C4-2B (cell line): Measurements from ENCODE around the gene PEMT.

Source experiments
- H3K27ac ChIP-seq: fragments of 450-650 bp; 2 replicates; pipeline ENCODE4 v1.5.1; 2017
- ZFX ChIP-seq: fragments of 450-650 bp; IDR thresholded peaks from 2 replicates; pipeline ENCODE4 v1.6.1; 2017
- TF ChIP-seq, protein P1 (sequence below): fragments of 450-650 bp; conservative IDR thresholded peaks from 2 replicates; pipeline ENCODE4 v1.5.1; 2017; ENCODE audit warnings: mild to moderate bottlenecking

PEMT gene

DNA sequence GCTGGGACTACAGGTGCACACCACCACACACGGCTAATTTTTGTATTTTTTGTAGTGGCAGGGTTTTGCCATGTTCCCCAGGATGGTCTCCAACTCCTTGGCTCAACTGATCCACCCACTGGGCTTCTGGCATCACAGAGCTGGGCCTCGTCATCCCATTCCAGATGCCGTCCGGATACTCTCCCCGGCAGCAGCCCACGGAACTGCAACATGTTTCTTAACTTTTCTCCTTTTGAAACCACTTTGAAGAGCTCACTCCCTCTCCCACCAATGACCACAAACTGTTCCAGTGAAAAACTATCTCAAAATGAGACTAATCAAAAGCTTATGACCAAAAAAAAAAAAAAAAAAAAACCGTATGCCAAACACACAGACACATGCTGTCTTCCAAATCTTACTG, 17.6 kb downstream of the PEMT start:
- no peak overlapping the region for H3K27ac ChIP-seq
- TF ChIP-seq, protein P1, sequence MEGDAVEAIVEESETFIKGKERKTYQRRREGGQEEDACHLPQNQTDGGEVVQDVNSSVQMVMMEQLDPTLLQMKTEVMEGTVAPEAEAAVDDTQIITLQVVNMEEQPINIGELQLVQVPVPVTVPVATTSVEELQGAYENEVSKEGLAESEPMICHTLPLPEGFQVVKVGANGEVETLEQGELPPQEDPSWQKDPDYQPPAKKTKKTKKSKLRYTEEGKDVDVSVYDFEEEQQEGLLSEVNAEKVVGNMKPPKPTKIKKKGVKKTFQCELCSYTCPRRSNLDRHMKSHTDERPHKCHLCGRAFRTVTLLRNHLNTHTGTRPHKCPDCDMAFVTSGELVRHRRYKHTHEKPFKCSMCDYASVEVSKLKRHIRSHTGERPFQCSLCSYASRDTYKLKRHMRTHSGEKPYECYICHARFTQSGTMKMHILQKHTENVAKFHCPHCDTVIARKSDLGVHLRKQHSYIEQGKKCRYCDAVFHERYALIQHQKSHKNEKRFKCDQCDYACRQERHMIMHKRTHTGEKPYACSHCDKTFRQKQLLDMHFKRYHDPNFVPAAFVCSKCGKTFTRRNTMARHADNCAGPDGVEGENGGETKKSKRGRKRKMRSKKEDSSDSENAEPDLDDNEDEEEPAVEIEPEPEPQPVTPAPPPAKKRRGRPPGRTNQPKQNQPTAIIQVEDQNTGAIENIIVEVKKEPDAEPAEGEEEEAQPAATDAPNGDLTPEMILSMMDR: no peak
- TF ChIP-seq ZFX: no peak

DNA sequence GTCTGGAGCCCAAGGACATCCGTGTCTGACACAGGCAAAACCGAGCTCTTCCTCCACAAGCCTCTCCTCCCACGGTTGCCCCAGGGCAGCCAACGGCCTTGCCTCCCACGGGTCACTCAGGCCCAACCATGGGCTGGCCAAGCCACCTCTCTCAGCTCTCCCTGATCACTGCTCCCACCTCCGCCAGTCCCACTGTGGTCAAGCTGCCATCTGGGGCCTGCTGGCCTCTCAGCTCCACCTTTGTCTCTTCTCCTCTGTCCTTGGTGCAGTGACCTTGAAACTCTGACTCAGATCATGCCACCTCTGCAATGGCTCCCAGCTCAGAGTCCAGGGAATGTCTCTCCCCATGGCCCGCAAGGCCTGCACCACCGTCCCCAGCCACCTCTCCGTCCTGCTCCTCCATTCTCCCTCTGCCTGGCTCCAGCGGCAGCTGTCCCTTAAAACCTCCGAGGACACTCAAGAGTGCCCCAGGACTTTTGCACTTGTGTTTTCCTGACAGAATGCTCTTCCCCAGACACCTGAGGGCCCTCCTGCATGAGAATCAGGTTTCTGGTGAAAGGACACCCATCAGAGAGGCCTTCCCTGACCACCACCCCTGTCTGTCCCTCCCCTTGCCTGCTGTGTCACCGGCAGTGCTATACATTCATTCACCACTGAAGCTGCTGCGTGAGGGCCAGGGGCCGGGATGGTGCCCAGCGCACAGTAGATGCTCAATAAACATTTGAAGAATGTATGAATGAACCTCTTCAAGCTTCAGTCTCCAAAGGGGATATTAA, 19.3 kb downstream of the PEMT start:
- no peak overlapping the region for H3K27ac ChIP-seq
- no peak for TF ChIP-seq ZFX
- TF ChIP-seq, protein P1: no peak

DNA sequence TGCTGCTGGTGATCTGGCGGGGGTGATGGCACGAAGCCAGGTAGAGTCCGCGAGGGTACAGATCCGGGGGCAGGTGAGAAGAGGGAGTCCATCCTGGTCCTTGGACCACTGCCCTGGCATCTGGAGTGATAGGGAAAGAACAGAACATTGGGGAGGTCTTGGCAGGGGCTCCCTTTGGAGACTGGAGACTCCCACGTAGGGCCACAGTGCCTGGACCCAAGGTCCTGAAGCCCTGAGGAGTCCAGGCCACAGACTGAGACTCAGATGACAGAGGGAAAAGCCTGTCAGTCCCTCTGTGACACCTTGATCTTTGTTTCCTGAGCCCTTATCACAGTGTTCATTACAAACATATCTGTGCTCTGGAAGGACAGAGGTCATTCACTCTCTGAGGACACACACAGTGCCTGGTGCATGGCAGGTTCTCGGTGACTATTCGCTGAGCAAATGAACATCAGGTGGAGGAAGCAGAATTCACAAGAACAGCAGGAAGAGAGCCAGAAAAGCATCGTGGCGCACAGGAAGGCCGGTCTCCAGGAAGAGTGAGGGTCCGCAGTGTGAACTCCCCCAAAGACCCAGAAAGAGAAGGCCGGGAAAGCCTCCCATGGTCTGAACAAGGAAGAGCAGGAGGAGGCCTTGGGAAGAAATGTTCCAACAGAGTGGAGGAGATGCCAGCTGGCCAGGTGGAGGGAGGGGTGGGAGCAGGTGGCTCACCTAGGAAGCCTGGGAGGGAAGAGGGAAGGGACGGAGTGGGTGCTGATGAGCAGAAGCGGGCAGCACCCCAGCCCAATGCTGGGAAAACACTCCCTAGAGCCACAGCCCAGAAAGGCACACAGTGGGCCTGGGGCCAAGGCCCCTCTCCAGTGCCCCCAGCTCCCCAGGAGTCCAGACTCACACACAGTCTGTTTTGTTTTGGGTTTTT, 20.5 kb downstream of the PEMT start:
- no peak for TF ChIP-seq ZFX
- TF ChIP-seq, protein P1: no peak
- no peak overlapping the region for H3K27ac ChIP-seq

DNA sequence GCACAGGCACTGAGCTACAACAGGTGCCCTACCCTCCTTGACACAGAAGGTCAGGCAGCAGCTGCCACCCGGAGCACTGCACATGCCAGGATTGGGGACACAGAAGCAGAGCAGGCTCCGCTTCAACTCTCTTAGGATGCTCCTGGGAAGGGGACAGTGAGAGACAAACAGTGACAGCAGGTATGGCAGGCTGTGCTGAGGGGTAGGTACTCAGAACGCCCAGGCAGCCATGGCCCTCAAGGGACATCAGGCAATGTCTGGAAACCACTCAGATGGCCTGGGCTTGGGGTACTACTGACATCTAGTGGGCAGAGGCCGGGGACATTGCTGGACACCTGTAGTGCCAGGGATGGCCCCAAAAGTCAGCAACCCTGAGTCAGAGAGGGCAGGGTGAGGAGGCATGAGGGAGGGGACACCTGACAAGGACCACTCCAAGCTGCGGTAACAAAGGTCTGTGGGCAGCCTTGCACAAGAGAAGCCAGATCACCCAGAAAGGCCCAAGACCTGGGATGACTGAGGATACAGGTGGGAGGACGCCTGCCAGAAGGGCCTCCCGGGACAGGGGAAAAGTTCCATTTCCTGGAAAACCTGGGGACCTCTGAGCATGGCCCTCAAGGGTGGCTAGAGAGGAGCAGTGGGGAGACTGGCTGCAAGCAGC, 21.2 kb downstream of the PEMT start:
- TF ChIP-seq, protein P1: no peak; the same call in 1 of the 2 replicates
- TF ChIP-seq ZFX: no peak
- H3K27ac ChIP-seq: no peak overlapping the region

DNA sequence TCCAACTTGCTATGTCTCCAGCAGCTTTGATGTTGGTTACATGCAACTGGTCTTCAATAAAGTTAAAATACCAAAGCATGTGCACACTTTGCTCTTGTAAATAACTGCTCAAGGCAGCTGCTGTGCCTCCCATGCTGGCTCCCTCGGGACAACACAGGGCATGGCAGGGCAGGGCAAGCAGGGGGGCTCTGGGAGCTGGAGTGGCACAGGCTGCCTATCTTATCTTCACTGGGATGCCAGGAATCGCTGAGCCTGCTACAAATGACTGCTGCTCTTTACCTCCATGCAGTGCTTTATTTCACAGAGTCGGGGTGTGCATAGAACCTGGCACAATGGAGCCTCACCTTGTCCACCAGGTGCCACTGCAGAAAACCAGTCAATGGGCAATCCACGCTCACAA, 21.8 kb downstream of the PEMT start:
- no peak overlapping the region for H3K27ac ChIP-seq
- no peak for TF ChIP-seq ZFX
- TF ChIP-seq, protein P1: no peak

DNA sequence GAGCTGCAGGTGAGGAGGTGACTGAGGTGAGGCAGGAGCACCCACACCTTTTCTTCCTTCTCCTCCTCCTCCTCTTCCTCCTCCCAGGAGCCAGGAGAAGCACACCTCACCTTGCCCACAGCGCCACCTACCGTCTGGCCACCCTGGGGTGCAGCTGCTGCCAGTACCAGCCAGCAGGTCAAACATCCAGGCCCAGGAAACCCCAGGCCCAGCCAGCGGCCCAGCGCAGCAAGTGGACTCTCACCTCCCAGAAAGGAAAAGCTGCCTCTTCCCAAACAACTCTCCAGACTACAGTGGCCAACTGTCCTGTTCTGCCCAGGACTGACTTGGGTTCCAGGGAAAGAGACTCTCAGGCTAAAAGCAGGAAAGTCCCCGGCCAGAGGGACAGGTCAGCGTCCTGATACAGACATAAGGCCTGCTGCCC, 22.7 kb downstream of the PEMT start:
- peak overlapping the region; percentile 71; the same call in 1 of the 2 replicates for H3K27ac ChIP-seq
- TF ChIP-seq ZFX: no peak
- TF ChIP-seq, protein P1: peak; percentile 95
